Measurements from ENCODE around the gene FAM181B. TPM values are rescaled to one million over a fixed set of nuclear protein-coding genes. Genes with fewer than 3 reads are reported as not detected.

Gene FAM181B
- total RNA-seq, 1 donor from 2014 or later: not detected

GRCh38 chr11:82771781-82772180, 38.1 kb upstream of the FAM181B start:
- Mint-ChIP-seq H3K36me3 (peaks cover under 1% of the 10 kb centered on the region), H3K9me3 (peaks cover 16% of the 10 kb centered on the region), H3K27ac (no peak overlapping the region), H3K27me3 (ENCODE audit: insufficient read depth, low read depth) (peaks cover 5% of the 10 kb centered on the region), H3K4me3 (no peak overlapping the region), H3K4me1 (no peaks in the 10 kb centered on the region)
- Histone ChIP-seq H4K20me1 (ENCODE audit: low read depth) (no peaks in the 10 kb centered on the region), H3K9ac (no peak overlapping the region), H3F3A (ENCODE audit: low read depth) (no peaks in the 10 kb centered on the region), H2AFZ (replicated peaks) (no peak overlapping the region), H3K27ac (no peak overlapping the region), H3K36me3 (no peaks in the 10 kb centered on the region), H3K27me3 (peaks cover 57% of the 10 kb centered on the region), H3K4me2 (no peak overlapping the region), H3K4me3 (no peak overlapping the region), H3K79me2 (ENCODE audit: low read depth) (no peaks in the 10 kb centered on the region), H3K4me1 (no peaks in the 10 kb centered on the region), H3K9me3 (ENCODE audit: low read depth) (no peaks in the 10 kb centered on the region)
- TF ChIP-seq, protein P1, sequence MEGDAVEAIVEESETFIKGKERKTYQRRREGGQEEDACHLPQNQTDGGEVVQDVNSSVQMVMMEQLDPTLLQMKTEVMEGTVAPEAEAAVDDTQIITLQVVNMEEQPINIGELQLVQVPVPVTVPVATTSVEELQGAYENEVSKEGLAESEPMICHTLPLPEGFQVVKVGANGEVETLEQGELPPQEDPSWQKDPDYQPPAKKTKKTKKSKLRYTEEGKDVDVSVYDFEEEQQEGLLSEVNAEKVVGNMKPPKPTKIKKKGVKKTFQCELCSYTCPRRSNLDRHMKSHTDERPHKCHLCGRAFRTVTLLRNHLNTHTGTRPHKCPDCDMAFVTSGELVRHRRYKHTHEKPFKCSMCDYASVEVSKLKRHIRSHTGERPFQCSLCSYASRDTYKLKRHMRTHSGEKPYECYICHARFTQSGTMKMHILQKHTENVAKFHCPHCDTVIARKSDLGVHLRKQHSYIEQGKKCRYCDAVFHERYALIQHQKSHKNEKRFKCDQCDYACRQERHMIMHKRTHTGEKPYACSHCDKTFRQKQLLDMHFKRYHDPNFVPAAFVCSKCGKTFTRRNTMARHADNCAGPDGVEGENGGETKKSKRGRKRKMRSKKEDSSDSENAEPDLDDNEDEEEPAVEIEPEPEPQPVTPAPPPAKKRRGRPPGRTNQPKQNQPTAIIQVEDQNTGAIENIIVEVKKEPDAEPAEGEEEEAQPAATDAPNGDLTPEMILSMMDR (IDR thresholded peaks at IDR 0.05): no peak
- TF ChIP-seq EZH2phosphoT487 (IDR thresholded peaks at IDR 0.05) (no peak), EZH2 (IDR thresholded peaks at IDR 0.05) (no peak)
- no peak for DNase-seq (ENCODE audit: low spot score)

DNA sequence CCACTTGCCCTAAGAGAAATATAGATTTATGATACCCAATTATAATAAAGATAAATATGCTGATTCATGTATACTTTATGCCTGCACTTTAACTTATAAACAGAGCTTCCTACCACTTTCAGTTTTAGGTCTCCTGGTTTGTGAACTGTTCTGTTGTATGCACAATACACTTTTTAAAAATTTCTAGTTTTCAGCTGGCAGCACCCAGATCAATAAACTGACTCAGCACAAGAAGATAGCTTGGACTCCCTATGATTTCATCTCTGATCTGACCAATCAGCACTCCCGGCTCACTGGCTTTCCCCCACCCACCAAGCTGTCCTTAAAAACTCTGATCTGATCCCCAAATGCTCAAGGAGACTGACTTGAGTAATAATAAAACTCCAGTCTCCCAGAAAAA, 33.5 kb upstream of the FAM181B start:
- Histone ChIP-seq H3K36me3 (no peaks in the 10 kb centered on the region), H3K27me3 (peaks cover 53% of the 10 kb centered on the region), H3F3A (ENCODE audit: low read depth) (no peaks in the 10 kb centered on the region), H2AFZ (replicated peaks) (no peak overlapping the region), H4K20me1 (ENCODE audit: low read depth) (no peaks in the 10 kb centered on the region), H3K4me3 (no peak overlapping the region), H3K4me1 (no peaks in the 10 kb centered on the region), H3K9ac (no peak overlapping the region), H3K4me2 (no peak overlapping the region), H3K79me2 (ENCODE audit: low read depth) (no peaks in the 10 kb centered on the region), H3K9me3 (ENCODE audit: low read depth) (no peaks in the 10 kb centered on the region), H3K27ac (no peak overlapping the region)
- no peak for DNase-seq (ENCODE audit: low spot score)
- no peak for TF ChIP-seq EZH2phosphoT487 (IDR thresholded peaks at IDR 0.05)
- no peak for TF ChIP-seq EZH2 (IDR thresholded peaks at IDR 0.05)
- TF ChIP-seq, protein P1 (IDR thresholded peaks at IDR 0.05): no peak
- Mint-ChIP-seq H3K36me3 (no peaks in the 10 kb centered on the region), H3K9me3 (peaks cover under 1% of the 10 kb centered on the region), H3K27me3 (ENCODE audit: insufficient read depth, low read depth) (peaks cover 6% of the 10 kb centered on the region), H3K27ac (no peak overlapping the region), H3K4me1 (no peaks in the 10 kb centered on the region), H3K4me3 (no peak overlapping the region)

GRCh38 chr11:82765466-82766034, 31.9 kb upstream of the FAM181B start:
- no peak for DNase-seq (ENCODE audit: low spot score)
- no peaks in the 10 kb centered on the region for H3K4me1 ChIP-seq
- no peaks in the 10 kb centered on the region for H3K9me3 ChIP-seq (ENCODE audit: low read depth)
- Mint-ChIP-seq H3K4me1 (no peaks in the 10 kb centered on the region), H3K27me3 (ENCODE audit: insufficient read depth, low read depth) (peaks cover 8% of the 10 kb centered on the region), H3K4me3 (no peak overlapping the region), H3K36me3 (no peaks in the 10 kb centered on the region), H3K27ac (no peak overlapping the region), H3K9me3 (peaks cover 5% of the 10 kb centered on the region)
- H3K4me2 ChIP-seq: no peak overlapping the region
- H3K79me2 ChIP-seq (ENCODE audit: low read depth): no peaks in the 10 kb centered on the region
- H3K27ac ChIP-seq: no peak overlapping the region
- peaks cover 63% of the 10 kb centered on the region for H3K27me3 ChIP-seq
- H3F3A ChIP-seq (ENCODE audit: low read depth): no peaks in the 10 kb centered on the region
- no peaks in the 10 kb centered on the region for H3K36me3 ChIP-seq
- H3K4me3 ChIP-seq: no peak overlapping the region
- H4K20me1 ChIP-seq (ENCODE audit: low read depth): no peaks in the 10 kb centered on the region
- no peak for TF ChIP-seq EZH2 (IDR thresholded peaks at IDR 0.05)
- TF ChIP-seq EZH2phosphoT487 (IDR thresholded peaks at IDR 0.05): no peak
- TF ChIP-seq, protein P1 (IDR thresholded peaks at IDR 0.05): no peak
- H3K9ac ChIP-seq: no peak overlapping the region
- no peak overlapping the region for H2AFZ ChIP-seq (replicated peaks)

Data from neural progenitor cell (in vitro differentiated cells).